Immature natural killer cell (primary cell): ENCODE data around the gene CD2BP2. TPM values are rescaled to one million over a fixed set of nuclear protein-coding genes. Genes with fewer than 3 reads are reported as not detected.
"Not testable (repeated sequence)": the region's sequence is repeated elsewhere in the genome, so short reads cannot be mapped to it uniquely, and the experiment has no call there.

Experiments used
- DNase-seq, 3 donors: peaks; one replicate each; pipeline ENCODE4 v3.0.0; 2022; ENCODE audit warnings: mixed read lengths in 1 of 3
- H3K27ac Mint-ChIP-seq, 6 donors: one replicate each; pipeline ENCODE4 v1.8.0; 2020; ENCODE audit warnings: mixed read lengths in 6 of 6, mild to moderate bottlenecking in 5 of 6, inconsistent platforms in 4 of 6, moderate library complexity in 3 of 6
- H3K27me3 Mint-ChIP-seq, 3 donors: one replicate each; pipeline ENCODE4 v1.8.0; 2020 to 2021; ENCODE audit warnings: low read depth in 3 of 3, mild to moderate bottlenecking in 3 of 3, mixed read lengths in 3 of 3, moderate library complexity in 3 of 3, inconsistent platforms in 1 of 3
- H3K36me3 Mint-ChIP-seq, 3 donors: one replicate each; pipeline ENCODE4 v1.8.0; 2020; ENCODE audit warnings: mixed read lengths in 3 of 3, inconsistent platforms in 2 of 3, mild to moderate bottlenecking in 2 of 3
- H3K4me1 Mint-ChIP-seq, 2 donors: one replicate each; pipeline ENCODE4 v1.8.0; 2020; ENCODE audit warnings: inconsistent platforms in 2 of 2, mild to moderate bottlenecking in 2 of 2, mixed read lengths in 2 of 2, moderate library complexity in 1 of 2
- H3K4me3 Mint-ChIP-seq, 5 donors: one replicate each; pipeline ENCODE4 v1.8.0; 2020; ENCODE audit warnings: mild to moderate bottlenecking in 5 of 5, mixed read lengths in 5 of 5, inconsistent platforms in 3 of 5, moderate library complexity in 3 of 5
- H3K9me3 Mint-ChIP-seq, 6 donors: one replicate each; pipeline ENCODE4 v1.8.0; 2020; ENCODE audit warnings: mild to moderate bottlenecking in 6 of 6, mixed read lengths in 6 of 6, inconsistent platforms in 4 of 6, moderate library complexity in 3 of 6
- polyA plus RNA-seq, 3 donors: library from polyadenylated mRNA; unstranded; fragments of 300-500 nt; fragmentation: Illumina TruSeq; gene quantifications; one replicate each; pipeline ENCODE4 v1.2.3, GENCODE V29; 2021

Gene CD2BP2
- polyA plus RNA-seq, 3 donors from 2014 or later, result 39.9 to 54.3 (median 42.9) TPM

GRCh38 chr16:30338715-30339114 is 16.4 kb downstream of the CD2BP2 start:
- H3K27me3 Mint-ChIP-seq, H3K36me3 Mint-ChIP-seq, H3K9me3 Mint-ChIP-seq, DNase-seq, H3K27ac Mint-ChIP-seq, H3K4me3 Mint-ChIP-seq: not testable (repeated sequence)
- peaks cover 13 to 16% of the 10 kb centered on the region in 2 donors for H3K4me1 Mint-ChIP-seq

DNA sequence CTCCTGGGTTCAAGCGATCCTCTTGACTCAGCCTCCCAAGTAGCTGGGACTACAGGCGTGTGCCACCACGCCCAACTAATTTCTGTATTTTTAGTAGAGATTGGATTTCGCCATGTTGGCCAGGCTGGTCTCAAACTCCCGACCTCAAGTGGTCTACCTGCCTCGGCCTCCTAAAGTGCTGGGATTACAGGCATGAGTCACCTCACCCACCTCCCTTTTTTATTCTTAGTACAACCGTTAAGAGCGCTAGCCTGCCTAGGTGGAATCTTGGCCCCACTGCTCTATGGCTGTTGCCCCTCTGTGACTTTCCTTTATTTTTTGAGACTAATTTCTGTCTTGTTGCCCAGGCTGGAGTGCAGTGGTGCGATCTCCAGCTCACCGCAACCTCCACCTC is 17.1 kb downstream of the CD2BP2 start:
- peaks cover 16 to 20% of the 10 kb centered on the region in 2 donors for H3K4me1 Mint-ChIP-seq
- not testable (repeated sequence) for H3K4me3 Mint-ChIP-seq, H3K27me3 Mint-ChIP-seq, DNase-seq, H3K9me3 Mint-ChIP-seq, H3K27ac Mint-ChIP-seq, H3K36me3 Mint-ChIP-seq

DNA sequence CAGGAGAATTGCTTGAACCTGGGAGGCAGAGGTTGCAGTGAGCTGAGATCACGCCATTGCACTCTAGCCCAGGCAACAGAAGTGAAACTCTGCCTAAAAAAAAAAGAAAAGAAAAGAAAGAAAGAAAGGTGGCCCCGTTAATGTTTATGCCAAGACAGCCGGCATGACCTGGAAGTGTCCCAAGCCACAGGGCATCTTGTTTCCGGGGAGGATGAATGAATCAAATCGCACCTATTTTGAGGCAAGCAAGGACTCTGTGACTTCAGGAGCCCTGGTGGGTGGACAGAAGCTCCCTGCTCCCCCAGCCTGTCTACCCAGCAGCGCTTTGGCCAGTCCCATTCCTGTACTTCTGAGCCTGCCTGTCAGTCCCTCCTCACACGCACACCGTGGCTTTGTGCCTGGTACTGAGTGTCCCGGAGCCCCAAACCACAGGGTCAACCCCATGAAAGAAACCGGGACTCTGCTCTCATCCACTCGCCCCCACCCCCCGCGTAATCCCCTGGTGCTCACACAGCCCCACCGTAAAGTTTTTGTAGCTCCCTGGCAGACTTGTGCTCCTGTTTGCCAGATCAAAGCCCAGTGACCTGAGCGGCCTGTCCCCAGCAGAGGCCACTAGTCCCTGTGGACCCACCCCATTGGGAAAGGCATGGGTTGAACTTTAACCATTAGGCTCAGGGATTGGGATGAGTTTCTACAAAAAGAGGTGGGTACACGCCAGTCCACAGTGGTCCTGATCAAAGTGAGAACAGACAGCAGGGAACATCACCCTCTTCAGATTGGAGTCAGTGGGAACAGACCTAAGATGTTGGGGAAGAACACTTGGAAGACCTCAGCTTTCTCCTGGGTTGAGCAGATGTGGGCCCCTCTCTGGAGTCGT is 19.3 kb downstream of the CD2BP2 start:
- Mint-ChIP-seq H3K4me3 (peak overlapping the region; percentile 85 to 89 (median 86)), H3K27ac (peak overlapping the region; percentile 77 to 93 (median 84))
- DNase-seq, result no peak

DNA sequence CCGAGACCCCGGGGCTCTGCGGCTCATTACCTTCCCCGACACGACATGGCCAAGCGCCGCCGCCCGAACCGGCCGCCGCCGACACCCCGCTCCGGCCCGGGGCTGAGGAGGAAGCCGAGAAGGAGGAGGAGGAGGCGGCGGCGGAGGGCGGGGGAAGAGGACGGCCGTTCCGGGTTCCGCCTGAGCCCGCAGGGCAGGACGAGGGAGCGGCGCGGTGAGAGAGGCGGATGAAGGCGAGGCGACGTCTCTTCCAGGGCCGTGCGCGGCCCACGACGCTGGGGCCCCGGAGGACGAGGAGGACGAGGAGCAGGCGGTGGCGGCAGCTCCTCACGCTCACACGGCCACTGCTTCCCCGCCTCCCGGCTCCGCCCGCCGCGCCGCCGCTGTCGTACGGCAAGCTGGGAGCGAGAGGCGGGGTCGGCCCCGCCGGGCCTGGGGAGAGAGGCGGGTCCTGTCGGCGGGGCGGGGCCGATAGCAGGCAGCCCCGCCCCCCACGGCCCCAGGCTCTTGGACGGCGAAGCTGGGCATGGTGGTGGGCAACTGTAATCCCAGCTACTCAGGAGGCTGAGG is 20.0 kb downstream of the CD2BP2 start:
- H3K27ac Mint-ChIP-seq, result peak overlapping the region; percentile 77 to 93 (median 84)
- H3K4me3 Mint-ChIP-seq, result peak overlapping the region; percentile 85 to 89 (median 86)
- not testable (repeated sequence) for H3K27me3 Mint-ChIP-seq, H3K36me3 Mint-ChIP-seq, H3K9me3 Mint-ChIP-seq
- DNase-seq, result peak; percentile 85 to 91 (median 88)
- peaks cover 26 to 35% of the 10 kb centered on the region in 2 donors for H3K4me1 Mint-ChIP-seq

More for the DNA sequence above, 19.3 kb downstream of the CD2BP2 start:
- Mint-ChIP-seq H3K9me3 (no peaks in the 10 kb centered on the region), H3K27me3 (peaks cover 0 to 1% (median 0%) of the 10 kb centered on the region in 3 donors), H3K36me3 (no peaks in the 10 kb centered on the region), H3K4me1 (peaks cover 22 to 31% of the 10 kb centered on the region in 2 donors)

- Mint-ChIP-seq H3K4me1 (peaks cover 29 to 35% of the 10 kb centered on the region in 2 donors), H3K4me3 (peak overlapping the region; percentile 91 to 99 (median 96)), H3K27ac (peak overlapping the region; percentile 87 to 97 (median 94))
- peak; percentile 85 to 87 (median 86) for DNase-seq
- H3K36me3 Mint-ChIP-seq, H3K9me3 Mint-ChIP-seq, H3K27me3 Mint-ChIP-seq: not testable (repeated sequence)
Observed at GRCh38 chr16:30334473-30334989, 20.6 kb downstream of the CD2BP2 start.

DNA sequence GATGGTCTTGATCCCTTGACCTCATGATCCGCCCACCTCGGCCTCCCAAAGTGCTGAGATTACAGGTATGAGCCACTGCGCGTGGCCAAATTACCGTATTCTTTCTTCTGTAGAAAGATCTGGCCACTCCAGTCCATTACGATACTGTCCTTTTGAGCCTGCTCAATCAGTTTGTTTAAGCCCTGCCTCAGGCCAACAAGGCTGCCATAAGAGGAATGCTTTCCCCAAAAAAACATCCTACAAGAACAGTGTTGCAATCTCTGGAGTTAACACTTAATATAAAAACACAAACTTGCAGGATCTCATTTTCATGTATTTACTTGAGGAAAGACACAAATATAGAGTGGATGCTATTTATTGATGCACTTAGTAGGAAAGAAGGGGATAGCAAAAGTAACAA is 30.9 kb downstream of the CD2BP2 start:
- Mint-ChIP-seq H3K4me1 (peaks cover 30 to 44% of the 10 kb centered on the region in 2 donors), H3K27ac (peak overlapping the region in 5 of 6 donors; percentile 4 to 66 (median 29))
- not testable (repeated sequence) for H3K27me3 Mint-ChIP-seq

GRCh38 chr16:30318647-30319046 is 36.5 kb downstream of the CD2BP2 start:
- DNase-seq, H3K9me3 Mint-ChIP-seq, H3K36me3 Mint-ChIP-seq, H3K4me3 Mint-ChIP-seq, H3K27me3 Mint-ChIP-seq: not testable (repeated sequence)
- Mint-ChIP-seq H3K4me1 (peaks cover 26 to 57% of the 10 kb centered on the region in 2 donors), H3K27ac (peak overlapping the region in 4 of 6 donors; percentile 17 to 62 (median 50))

More for the DNA sequence above, 30.9 kb downstream of the CD2BP2 start:
- not testable (repeated sequence) for H3K9me3 Mint-ChIP-seq, DNase-seq, H3K4me3 Mint-ChIP-seq, H3K36me3 Mint-ChIP-seq

DNA sequence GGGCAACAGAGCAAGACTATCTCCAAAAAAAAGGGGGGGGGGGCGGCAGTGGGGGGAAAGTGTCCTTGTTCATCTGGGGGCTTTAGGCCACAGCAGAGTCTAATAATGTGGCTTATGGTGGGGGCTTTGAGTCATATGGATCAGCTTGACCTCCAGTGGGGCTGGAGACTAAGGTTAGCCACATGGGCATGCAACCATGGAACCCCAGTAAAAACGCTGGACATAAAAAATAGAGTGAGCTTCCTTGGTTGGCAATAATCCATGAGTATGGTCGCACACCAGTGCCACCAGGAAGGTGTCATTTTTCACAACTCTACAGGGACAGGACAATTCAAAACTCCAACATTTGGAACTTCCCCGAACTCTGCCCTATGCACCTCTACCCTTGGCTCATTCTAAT is 44.2 kb downstream of the CD2BP2 start:
- H3K4me1 Mint-ChIP-seq, result peaks cover 21 to 41% of the 10 kb centered on the region in 2 donors
- DNase-seq, H3K4me3 Mint-ChIP-seq, H3K9me3 Mint-ChIP-seq, H3K36me3 Mint-ChIP-seq, H3K27ac Mint-ChIP-seq, H3K27me3 Mint-ChIP-seq: not testable (repeated sequence)

- Mint-ChIP-seq H3K27ac (peak overlapping the region in 4 of 6 donors; percentile 22 to 73 (median 50)), H3K4me1 (peaks cover 16 to 26% of the 10 kb centered on the region in 2 donors)
- DNase-seq, H3K4me3 Mint-ChIP-seq, H3K9me3 Mint-ChIP-seq, H3K36me3 Mint-ChIP-seq, H3K27me3 Mint-ChIP-seq: not testable (repeated sequence)
Observed at GRCh38 chr16:30309255-30309654, 45.9 kb downstream of the CD2BP2 start.

Other genes starting within 250 kb of the CD2BP2 start
- gene GDPD3, start 241.8 kb downstream of the CD2BP2 start, polyA plus RNA-seq, result not detected
- 1 to 10 TPM; 4.3 to 6.4 (median 5.8) TPM for gene MAPK3, start 232.1 kb downstream of the CD2BP2 start, polyA plus RNA-seq
- gene CORO1A, start 171.7 kb downstream of the CD2BP2 start, polyA plus RNA-seq, result 1,000 to 10,000 TPM; 1,282 to 1,713 (median 1,680) TPM
- 100 to 1,000 TPM; 141 to 239 (median 203) TPM for gene BOLA2B, start 161.6 kb downstream of the CD2BP2 start, polyA plus RNA-seq
- gene SLX1A, start 161.4 kb downstream of the CD2BP2 start, polyA plus RNA-seq, result 100 to 1,000 TPM in 1 of 3 donors, 10 to 100 TPM in 2; 91.2 to 113 (median 99.6) TPM
- 1 to 10 TPM; 1.4 to 3.1 (median 2.7) TPM for gene SULT1A3, start 156.1 kb downstream of the CD2BP2 start, polyA plus RNA-seq
- gene NPIPB13, start 106.8 kb downstream of the CD2BP2 start, polyA plus RNA-seq, result under 1 TPM in 1 of 3 donors, not detected in 2; 0.43 TPM
- gene TBC1D10B, start 15.2 kb upstream of the CD2BP2 start, polyA plus RNA-seq, result 10 to 100 TPM in 2 of 3 donors, 1 to 10 TPM in 1; 9.5 to 18.5 (median 10.1) TPM
- gene MYL11, start 19.5 kb upstream of the CD2BP2 start, polyA plus RNA-seq, result 10 to 100 TPM; 10.9 to 22.2 (median 18.7) TPM
- 100 to 1,000 TPM; 155 to 213 (median 161) TPM for gene SEPTIN1, start 27.3 kb upstream of the CD2BP2 start, polyA plus RNA-seq
- gene ZNF48, start 40.1 kb upstream of the CD2BP2 start, polyA plus RNA-seq, result 1 to 10 TPM; 4.2 to 9.3 (median 5.7) TPM
- gene ZNF771, start 52.3 kb upstream of the CD2BP2 start, polyA plus RNA-seq, result 1 to 10 TPM in 2 of 3 donors, not detected in 1; 2.8 to 3.2 TPM
- 100 to 1,000 TPM in 1 of 3 donors, 10 to 100 TPM in 2; 64.5 to 101 (median 73.3) TPM for gene DCTPP1, start 74.7 kb upstream of the CD2BP2 start, polyA plus RNA-seq
- gene SEPHS2, start 90.6 kb upstream of the CD2BP2 start, polyA plus RNA-seq, result 10 to 100 TPM; 63.6 to 92.2 (median 80.3) TPM
- 100 to 1,000 TPM; 218 to 488 (median 238) TPM for gene ITGAL, start 117.4 kb upstream of the CD2BP2 start, polyA plus RNA-seq
- 1 to 10 TPM in 2 of 3 donors, under 1 TPM in 1; 0.15 to 1.7 (median 1.3) TPM for gene ZNF768, start 171.3 kb upstream of the CD2BP2 start, polyA plus RNA-seq
- gene ZNF747, start 179.6 kb upstream of the CD2BP2 start, polyA plus RNA-seq, result 10 to 100 TPM in 1 of 3 donors, 1 to 10 TPM in 2; 7.4 to 10.2 (median 8.3) TPM
- gene ZNF764, start 203.1 kb upstream of the CD2BP2 start, polyA plus RNA-seq, result 1 to 10 TPM; 1.3 to 6.3 (median 2.3) TPM
- gene ZNF688, start 216.4 kb upstream of the CD2BP2 start, polyA plus RNA-seq, result 10 to 100 TPM; 31.9 to 39.0 (median 33.6) TPM
- 1 to 10 TPM; 1.2 to 3.3 (median 1.9) TPM for gene ZNF785, start 230.4 kb upstream of the CD2BP2 start, polyA plus RNA-seq